ENCODE results near the gene NAGS.

DNA sequence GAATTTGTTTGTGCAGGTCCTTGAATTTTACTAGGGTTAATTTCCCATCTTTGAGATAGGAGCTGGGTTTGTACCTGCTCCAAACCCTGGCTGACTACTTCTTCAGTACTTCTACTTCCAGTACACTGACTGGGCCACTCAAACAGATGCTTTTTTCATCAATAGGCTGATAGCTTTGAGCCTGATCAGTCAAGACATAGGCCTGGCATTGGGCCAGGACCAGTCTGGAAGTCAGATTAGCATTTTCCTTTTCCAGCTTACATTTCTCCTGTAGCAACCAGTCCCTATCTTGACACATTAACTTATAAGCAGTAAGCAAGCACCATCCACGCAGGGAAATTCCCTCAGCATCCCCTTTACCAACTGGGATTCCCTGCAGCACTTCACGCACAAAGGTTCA lies 17.8 kb downstream of the NAGS start:
- TF ChIP-seq, protein P1, sequence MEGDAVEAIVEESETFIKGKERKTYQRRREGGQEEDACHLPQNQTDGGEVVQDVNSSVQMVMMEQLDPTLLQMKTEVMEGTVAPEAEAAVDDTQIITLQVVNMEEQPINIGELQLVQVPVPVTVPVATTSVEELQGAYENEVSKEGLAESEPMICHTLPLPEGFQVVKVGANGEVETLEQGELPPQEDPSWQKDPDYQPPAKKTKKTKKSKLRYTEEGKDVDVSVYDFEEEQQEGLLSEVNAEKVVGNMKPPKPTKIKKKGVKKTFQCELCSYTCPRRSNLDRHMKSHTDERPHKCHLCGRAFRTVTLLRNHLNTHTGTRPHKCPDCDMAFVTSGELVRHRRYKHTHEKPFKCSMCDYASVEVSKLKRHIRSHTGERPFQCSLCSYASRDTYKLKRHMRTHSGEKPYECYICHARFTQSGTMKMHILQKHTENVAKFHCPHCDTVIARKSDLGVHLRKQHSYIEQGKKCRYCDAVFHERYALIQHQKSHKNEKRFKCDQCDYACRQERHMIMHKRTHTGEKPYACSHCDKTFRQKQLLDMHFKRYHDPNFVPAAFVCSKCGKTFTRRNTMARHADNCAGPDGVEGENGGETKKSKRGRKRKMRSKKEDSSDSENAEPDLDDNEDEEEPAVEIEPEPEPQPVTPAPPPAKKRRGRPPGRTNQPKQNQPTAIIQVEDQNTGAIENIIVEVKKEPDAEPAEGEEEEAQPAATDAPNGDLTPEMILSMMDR (IDR thresholded peaks at IDR 0.05), result no peak
- no peak for TF ChIP-seq RFX5 (IDR thresholded peaks at IDR 0.05)
- TF ChIP-seq, protein P2, sequence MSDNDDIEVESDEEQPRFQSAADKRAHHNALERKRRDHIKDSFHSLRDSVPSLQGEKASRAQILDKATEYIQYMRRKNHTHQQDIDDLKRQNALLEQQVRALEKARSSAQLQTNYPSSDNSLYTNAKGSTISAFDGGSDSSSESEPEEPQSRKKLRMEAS (IDR thresholded peaks at IDR 0.05), result no peak
